ENCODE data around the gene NOSTRIN.
"Not testable (repeated sequence)": the region's sequence is repeated elsewhere in the genome, so short reads cannot be mapped to it uniquely, and the experiment has no call there.

NOSTRIN gene

DNA sequence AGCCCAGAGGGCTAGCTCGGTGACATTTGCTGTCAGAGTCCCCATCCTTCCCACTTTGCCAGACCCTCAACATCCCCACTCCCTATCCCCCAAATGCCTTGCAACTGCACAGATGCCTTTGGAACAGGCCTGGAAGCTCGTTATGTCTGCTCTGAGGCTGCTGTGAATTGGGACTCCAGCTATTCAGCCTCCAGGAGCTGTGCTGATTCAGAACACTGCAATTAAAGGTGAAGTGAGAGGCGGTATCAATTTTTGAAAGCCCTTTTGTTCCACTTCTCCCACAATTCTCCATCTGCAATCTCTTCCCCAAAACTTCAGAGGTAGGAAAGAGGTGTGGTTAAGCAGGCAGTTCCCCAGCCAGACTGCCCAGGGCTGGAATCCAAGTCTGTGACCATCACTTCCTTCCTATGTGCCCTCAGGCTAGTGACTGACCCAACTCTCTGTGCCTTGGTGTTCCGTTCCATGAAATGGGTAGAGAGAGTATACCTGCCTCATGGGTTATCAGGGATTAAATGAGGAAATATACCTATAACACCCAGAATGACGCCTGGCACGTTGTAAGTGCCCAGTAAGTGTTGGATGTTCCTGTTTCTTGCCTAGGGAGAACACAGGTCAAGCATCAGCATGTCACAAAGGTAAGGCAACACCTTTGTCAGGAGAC, 17.5 kb downstream of the NOSTRIN start:
- DNase-seq, result no peak

DNA sequence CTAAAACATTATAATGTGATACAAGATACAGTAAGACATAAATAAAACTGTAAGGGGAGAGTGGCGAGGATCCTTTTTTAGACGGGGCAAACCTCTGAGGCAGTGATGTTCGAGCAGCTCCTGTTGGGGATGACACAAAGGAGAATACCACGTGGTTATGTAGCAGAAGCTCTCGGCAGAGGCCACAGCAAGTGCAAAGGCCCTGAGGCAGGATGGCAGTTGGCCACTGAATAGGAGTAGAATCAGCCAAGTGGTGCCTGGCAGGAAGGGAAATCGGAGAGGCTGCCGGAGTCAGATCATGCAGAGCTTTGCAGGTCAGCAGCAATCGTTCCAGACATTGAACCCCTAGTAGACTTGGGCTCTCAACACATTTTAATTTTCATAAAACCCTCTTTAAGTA, 19.1 kb downstream of the NOSTRIN start:
- no peak for DNase-seq

DNA sequence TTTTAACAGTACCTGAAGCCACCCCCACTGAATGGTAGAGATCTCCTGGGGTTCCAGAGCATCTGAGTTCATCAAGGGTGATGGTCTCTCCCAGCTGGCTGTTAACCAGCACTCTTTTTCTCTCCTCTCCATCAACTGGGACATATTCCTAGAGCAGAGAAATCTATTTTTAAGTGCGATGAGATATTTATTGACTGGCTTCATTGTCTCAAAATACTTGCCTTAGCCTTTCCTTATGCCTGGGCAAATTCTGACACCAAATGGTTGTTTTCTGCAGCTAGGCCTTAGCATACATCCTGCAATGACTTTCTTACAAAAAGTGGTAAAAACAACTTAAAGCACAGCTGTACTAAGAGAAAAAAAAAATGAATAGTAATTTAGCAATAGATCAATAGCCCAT, 19.6 kb downstream of the NOSTRIN start:
- DNase-seq, result no peak

GRCh38 chr2:168825126-168825525, 22.7 kb downstream of the NOSTRIN start:
- no peak for DNase-seq

- DNase-seq, result no peak
Measured at GRCh38 chr2:168830958-168831357, 28.5 kb downstream of the NOSTRIN start.

DNA sequence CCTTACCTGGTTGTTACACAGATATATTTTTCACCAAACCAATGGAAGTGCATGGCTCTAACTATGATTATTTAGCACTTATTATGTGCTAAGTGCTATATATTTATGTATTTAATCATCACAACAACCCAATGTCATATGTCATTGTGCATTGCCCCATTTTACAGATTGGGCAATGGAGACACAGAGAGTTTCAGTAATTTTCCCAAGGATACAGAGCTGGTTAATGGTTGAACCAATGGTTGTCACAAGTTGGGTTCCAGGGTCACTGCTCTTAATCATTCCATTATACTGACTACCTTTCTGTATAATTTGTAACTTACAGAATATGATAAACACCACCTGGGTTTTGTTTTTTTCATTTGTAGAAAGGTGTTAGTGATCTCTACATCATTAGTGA, 29.2 kb downstream of the NOSTRIN start:
- no peak for DNase-seq

DNA sequence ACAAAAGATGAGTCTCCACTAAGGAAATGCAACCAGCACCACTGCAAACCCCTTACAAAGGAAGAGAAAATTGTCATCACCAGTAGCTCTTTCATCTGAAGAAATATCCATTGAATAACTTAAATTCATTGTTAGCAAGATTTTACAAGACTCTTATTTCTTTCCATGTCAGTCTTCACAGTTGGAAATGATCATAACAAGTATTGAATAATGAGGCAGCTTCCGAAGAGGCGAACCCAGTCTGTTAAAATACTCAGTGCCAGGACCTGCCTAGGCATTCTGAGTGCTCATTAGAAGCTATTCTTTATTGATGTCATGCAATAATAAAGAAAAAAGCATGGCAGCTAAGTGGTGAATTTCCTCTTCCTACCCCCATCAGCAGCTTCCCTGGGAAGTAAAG, 33.5 kb downstream of the NOSTRIN start:
- DNase-seq, result no peak

GRCh38 chr2:168841445-168841844, 39.0 kb downstream of the NOSTRIN start:
- DNase-seq, result no peak

DNA sequence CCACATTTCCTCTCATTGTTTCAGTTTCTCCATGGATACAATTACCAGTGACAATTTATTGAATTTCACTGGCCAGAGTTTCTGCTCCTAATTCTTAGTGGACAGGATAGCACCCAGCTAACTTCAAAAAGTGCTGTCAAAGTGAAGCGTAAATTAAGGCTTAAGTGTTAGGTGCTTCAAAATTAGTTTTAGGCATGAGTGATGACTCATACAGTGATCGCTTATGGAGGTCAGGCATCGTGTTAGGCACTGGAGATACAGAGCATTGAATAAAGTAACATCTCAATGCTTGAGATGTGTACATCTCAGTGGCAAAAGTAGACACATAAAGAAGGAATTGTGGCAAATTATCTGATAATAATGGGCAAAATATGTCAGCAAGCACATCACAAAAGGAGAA, 40.8 kb downstream of the NOSTRIN start:
- no peak for DNase-seq

DNA sequence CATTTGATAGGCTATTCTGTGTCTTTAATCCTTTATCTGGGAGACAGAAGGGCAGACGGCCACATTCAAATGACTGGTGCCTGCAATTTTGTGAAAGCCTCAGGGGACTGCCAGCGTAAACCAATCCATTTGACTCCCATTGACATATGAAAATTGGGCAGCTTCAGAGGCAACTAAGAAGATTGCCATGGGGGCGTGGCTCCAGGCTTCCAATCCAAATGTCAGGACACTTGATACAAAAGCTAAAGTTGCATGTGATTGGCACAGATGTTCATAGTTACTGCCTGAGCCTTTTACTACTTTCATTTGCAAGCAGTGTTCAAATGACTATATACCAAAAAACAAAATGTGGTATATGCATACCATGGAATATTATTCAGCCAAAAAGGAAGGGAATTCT, 45.8 kb downstream of the NOSTRIN start:
- no peak for DNase-seq

DNA sequence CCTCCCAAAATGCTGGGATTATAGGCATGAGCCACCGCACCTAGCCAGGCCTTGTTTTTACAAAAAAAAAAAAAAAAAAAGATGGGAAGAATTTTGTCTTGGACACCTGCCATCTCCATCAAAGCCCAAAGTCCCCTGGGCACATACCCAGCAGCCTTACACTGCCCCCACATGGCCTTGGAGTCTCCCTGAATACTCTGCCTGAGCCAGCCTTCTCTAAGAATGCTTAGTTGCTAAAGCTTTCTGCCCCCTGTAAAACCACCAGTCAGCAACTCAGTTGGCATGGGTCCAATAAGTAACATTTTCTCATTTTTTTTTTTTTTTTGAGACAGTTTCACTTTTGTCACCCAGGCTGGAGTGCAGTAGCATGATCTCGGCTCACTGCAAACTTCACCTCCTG, 47.2 kb downstream of the NOSTRIN start:
- peak; percentile 33 for DNase-seq

DNA sequence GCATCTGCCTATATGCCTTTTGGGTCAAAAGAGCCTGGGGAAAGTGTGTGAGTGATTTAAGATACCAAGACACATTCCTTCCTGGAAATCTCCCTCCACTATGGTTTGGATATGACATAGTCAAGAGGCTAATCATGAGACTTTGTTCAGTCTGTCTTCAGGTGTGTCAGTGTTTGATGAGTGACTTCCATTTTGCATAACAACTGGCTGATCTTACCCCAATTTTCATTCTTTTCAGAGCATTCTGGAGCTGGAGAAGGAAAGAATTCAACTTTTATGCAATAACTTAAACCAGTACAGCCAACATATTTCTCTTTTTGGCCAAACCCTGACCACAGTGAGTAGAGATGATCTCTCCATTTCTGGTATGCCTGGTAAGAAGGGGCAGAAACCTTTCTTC, 48.4 kb downstream of the NOSTRIN start:
- DNase-seq, result no peak

DNA sequence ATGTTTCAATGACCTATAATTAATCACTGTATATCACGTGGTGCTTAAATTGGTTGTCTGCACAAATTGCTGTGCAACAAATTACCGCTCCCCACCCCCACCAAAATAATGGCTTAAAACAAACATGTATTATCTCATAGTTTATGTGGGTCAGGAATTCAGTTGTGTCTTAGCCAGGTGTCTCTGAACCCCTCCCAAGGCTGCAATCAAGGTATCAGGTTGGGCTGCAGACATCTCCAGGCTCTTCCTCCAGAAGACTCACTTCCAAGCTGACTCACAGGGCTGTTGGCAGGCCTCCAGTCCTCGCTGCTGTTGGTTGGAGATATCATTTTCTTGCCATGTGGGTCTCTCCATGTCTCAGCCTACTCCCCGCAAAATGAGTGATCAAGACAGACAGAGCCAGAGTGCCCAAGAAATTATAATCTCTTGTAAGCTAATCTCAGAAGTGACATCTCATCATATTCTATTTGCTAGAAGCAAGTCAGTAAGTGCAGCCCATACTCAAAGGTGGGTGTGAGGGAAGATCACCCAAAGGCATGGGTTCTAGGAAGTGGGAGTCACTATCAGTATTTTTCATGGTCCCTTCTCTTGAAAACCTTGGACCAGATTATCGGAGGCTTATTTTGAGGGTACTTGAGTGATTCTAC, 49.4 kb downstream of the NOSTRIN start:
- DNase-seq, result no peak

- DNase-seq, result no peak
Measured at GRCh38 chr2:168852481-168852880, 50.0 kb downstream of the NOSTRIN start.

GRCh38 chr2:168853471-168853870, 51.0 kb downstream of the NOSTRIN start:
- no peak for DNase-seq

- DNase-seq, result no peak
Measured at GRCh38 chr2:168854651-168855050, 52.2 kb downstream of the NOSTRIN start.

- DNase-seq, result no peak
Measured at GRCh38 chr2:168855601-168856000, 53.2 kb downstream of the NOSTRIN start.

GRCh38 chr2:168858146-168858545, 55.7 kb downstream of the NOSTRIN start:
- no peak for DNase-seq

DNA sequence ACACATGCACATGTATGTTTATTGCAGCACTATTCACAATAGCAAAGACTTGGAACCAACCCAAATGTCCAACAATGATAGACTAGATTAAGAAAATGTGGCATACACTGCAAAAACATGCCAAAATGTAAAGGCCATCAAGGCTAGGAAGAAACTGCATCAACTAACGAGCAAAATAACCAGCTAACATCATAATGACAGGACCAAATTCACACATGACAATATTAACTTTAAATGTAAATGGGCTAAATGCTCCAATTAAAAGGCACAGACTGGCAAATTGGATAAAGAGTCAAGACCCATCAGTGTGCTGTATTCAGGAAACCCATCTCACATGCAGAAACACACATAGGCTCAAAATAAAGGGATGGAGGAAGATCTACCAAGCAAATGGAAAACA, 64.7 kb downstream of the NOSTRIN start:
- not testable (repeated sequence) for DNase-seq

DNA sequence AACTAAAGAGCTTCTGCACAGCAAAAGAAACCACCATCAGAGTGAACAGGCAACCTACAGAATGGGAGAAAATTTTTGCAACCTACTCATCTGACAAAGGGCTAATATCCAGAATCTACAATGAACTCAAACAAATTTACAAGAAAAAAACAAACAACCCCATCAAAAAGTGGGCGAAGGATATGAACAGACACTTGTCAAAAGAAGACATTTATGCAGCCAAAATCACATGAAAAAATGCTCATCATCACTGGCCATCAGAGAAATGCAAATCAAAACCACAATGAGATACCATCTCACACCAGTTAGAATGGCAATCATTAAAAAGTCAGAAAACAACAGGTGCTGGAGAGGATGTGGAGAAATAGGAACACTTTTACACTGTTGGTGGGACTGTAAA, 67.9 kb downstream of the NOSTRIN start:
- not testable (repeated sequence) for DNase-seq

- not testable (repeated sequence) for DNase-seq
Measured at GRCh38 chr2:168870824-168871223, 68.4 kb downstream of the NOSTRIN start.

DNA sequence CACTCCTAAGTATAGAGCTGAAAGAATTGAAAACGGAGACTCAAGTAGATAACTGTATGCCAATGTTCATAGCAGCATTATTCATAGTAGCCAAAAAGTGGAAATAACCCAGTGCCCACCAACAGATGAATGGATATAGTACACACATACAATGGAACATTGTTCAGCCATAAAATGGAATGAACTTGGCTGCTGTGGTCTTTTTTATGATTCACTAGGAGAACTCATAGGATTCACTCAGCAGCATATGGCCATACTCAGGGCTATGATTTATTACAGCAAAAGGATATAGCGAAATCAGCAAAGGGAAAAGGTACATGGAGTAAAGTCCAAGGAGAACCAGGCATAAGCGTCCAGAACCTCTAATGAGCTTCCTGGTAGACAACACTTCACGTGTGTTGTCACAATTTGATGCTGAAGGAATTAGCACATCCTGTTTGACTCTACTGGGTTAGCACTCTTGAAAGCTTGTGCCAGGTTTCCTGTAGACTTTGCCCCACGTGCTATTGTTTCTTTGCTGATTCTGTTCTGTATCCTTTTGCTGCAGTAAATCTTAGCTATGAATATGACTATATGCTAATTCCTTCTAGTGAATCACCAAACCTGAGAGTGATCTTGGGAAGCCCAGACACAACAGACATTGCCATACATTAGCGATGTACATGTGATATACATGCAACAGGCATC, 72.1 kb downstream of the NOSTRIN start:
- no peak for DNase-seq

GRCh38 chr2:168882163-168882562, 79.7 kb downstream of the NOSTRIN start:
- not testable (repeated sequence) for DNase-seq

GRCh38 chr2:168884975-168885374, 82.5 kb downstream of the NOSTRIN start:
- DNase-seq, result no peak
